ENCODE data around the gene NEURL4.

NEURL4 gene

DNA sequence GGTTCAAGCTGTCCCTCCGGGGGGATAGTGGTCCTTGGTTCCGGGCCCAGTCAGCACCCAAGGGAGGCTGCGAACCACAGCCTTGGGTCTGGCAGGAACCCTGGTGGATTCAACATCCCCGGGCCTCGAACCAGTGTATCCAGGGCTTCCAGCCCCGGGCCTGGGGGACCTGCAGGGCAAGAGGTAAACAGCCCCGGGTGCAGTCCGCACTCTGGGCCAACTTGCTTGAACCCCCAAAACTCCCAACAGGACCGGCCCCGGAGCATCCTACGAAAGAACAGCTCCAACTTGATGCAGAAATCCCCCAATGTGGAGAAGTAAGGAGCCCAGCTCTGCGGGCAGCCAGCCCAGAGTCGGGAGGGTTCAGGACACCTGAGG is 1.5 kb upstream of the NEURL4 start:
- TF ChIP-seq, protein P1, sequence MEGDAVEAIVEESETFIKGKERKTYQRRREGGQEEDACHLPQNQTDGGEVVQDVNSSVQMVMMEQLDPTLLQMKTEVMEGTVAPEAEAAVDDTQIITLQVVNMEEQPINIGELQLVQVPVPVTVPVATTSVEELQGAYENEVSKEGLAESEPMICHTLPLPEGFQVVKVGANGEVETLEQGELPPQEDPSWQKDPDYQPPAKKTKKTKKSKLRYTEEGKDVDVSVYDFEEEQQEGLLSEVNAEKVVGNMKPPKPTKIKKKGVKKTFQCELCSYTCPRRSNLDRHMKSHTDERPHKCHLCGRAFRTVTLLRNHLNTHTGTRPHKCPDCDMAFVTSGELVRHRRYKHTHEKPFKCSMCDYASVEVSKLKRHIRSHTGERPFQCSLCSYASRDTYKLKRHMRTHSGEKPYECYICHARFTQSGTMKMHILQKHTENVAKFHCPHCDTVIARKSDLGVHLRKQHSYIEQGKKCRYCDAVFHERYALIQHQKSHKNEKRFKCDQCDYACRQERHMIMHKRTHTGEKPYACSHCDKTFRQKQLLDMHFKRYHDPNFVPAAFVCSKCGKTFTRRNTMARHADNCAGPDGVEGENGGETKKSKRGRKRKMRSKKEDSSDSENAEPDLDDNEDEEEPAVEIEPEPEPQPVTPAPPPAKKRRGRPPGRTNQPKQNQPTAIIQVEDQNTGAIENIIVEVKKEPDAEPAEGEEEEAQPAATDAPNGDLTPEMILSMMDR (conservative IDR thresholded peaks at IDR 0.05): no peak
- TF ChIP-seq ZFX (IDR thresholded peaks at IDR 0.05): no peak
- H3K27ac ChIP-seq: peak overlapping the region; percentile 81

DNA sequence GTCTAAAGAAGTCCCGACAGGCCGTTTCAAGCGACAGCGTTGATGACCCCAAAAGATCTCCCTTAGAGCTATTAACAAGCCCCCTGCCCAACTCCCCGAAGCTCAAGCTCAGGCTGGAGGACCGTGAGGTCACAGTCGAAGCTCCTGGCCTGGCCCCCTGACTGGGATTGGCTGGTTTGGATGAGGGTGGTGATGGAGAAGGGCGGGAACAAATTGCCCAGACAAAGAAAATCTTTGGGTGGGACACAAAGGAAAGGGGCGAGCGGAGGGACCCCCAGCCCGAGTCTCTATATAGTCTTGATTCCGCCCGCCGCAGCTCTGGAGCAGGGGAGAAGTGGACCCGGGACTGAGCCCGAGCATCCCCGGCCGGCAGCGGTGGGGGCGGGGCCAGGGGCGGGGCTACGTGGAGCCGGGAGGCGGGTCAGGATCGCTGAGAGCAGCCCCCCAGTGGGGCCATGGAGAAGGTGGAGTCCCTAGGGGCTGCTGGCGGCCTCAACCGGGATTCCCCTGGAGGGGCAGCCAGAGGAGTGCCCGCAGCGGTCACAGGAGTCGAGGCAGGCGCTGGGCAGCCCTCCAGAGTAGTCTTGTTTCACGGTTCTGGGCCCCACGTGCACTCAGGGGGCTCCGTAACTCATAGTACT is 982 bp upstream of the NEURL4 start:
- H3K27ac ChIP-seq: peak overlapping the region; percentile 81
- no peak for TF ChIP-seq ZFX (IDR thresholded peaks at IDR 0.05)
- TF ChIP-seq, protein P1 (conservative IDR thresholded peaks at IDR 0.05): no peak

DNA sequence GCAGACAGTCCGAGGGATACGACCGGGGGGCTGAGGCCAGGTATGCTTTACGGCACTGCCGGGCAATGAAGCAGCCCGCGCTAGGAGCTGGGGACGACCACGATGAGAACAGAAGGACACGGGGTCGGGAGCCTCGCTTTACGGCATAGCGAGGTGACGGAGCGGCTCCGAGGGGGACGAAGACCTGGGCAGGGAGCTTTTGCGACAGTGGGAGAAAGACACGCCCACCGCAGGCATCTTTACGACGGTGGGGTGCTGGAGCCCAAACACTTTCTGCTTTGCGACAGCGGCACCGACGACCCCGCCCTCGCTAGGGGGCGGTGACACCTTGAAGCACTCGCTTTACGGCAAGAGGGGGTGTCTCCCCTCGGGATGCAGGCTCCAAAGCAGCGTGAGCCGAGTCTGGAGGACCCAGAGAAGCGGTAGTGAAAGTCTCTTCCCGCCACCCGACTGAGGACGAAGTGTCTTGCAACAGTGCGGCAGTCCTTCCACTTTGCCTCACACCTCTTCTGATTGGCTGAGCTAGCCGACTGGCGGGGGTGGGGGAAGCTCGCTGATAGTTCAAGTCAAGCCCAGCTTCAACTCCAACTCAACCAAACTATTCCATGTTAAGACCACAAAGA is 350 bp upstream of the NEURL4 start:
- peak overlapping the region; percentile 81 for H3K27ac ChIP-seq
- TF ChIP-seq, protein P1 (conservative IDR thresholded peaks at IDR 0.05): no peak
- TF ChIP-seq ZFX (IDR thresholded peaks at IDR 0.05): no peak

DNA sequence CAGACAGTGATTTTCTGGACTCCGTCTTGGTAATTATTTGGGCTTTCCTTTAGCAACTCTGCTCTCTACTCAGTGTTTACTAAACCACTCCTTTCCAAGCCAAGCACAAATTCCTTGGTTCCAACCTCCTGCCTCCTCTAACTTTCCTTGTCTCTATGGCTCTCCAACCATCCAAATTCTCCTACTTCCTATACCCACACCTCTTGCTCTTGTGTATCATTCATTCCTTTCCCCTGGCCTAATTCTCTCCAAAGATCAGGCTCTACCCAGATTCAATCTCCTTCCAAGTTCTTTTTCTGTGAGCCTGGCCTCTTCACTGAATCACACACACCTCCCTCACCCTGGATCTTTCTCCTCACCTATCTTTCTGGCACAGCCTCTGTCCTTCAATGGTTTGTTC is 1.1 kb downstream of the NEURL4 start:
- H3K27ac ChIP-seq: peak overlapping the region; percentile 81

DNA sequence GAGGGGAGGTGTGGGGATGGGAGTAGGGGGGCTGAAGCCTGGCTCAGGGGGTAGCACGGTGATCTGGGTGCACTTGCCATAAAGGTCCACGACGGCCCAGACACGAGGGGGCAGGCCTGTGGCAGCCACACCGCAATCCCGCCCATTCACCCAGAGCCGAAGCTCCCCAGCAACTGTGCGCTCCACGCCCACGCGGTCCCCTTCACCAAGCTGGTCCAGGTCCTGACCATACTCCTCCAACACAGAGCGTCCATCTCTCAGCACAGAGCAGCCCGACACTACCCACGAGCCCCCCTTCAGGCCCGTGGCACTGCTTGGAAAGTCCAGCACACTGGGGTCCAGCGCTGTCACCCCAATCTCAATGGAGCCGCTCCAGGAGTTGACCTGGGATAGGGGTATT is 1.6 kb downstream of the NEURL4 start:
- no peak overlapping the region for H3K27ac ChIP-seq

More for the DNA sequence above, 1.1 kb downstream of the NEURL4 start:
- TF ChIP-seq ZFX (IDR thresholded peaks at IDR 0.05): no peak
- TF ChIP-seq, protein P1 (conservative IDR thresholded peaks at IDR 0.05): no peak

DNA sequence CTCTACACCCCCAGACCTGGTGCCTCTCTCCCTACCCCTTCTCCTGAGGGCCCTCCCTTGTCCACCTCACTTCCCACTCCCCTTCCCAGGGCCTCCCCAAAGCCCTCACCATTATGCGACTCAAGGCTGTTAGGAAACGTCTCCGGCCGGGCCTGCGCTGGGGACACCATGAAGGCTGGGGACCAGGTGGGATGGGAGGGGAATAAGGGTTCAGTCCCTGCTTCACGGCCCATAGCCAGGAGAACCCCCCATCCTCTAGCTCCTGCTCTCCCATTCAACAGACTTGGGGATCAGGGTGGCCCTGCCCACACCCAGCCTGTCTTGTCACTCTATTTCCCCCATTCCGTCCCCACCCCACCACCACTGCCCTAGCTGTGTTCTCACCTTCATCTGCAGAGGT is 2.1 kb downstream of the NEURL4 start:
- no peak for TF ChIP-seq ZFX (IDR thresholded peaks at IDR 0.05)
- TF ChIP-seq, protein P1 (conservative IDR thresholded peaks at IDR 0.05): no peak
- no peak overlapping the region for H3K27ac ChIP-seq

More for the DNA sequence above, 1.6 kb downstream of the NEURL4 start:
- TF ChIP-seq ZFX (IDR thresholded peaks at IDR 0.05): no peak
- TF ChIP-seq, protein P1 (conservative IDR thresholded peaks at IDR 0.05): no peak

DNA sequence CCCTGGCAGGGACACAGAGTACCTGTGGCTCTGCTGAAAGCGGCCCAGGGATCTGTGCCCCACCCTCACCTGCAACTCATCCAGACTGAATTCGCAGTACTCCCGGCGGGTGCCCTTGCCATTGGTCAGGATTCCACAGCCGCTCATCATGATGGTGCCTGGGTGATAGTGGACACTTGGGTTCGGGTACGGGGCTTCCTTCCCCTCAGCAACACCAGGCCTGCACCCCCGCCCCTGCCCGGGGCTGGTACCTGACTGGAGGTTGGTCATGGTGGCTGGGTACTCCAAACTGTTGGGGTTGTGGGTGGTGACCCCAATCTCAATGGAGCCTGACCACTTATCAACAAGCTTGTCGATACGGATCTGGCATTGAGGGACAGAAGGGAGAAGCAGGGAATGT is 2.9 kb downstream of the NEURL4 start:
- no peak for TF ChIP-seq ZFX (IDR thresholded peaks at IDR 0.05)
- TF ChIP-seq, protein P1 (conservative IDR thresholded peaks at IDR 0.05): no peak
- H3K27ac ChIP-seq: no peak overlapping the region
